Ecto neural progenitor cell (in vitro differentiated cells): ENCODE measurements around the gene MACROD2.

Experiments
- DNase-seq: peaks from one replicate; pipeline ENCODE4 v3.0.0-alpha.2; 2018; ENCODE audit warnings: low spot score

Gene MACROD2

DNA sequence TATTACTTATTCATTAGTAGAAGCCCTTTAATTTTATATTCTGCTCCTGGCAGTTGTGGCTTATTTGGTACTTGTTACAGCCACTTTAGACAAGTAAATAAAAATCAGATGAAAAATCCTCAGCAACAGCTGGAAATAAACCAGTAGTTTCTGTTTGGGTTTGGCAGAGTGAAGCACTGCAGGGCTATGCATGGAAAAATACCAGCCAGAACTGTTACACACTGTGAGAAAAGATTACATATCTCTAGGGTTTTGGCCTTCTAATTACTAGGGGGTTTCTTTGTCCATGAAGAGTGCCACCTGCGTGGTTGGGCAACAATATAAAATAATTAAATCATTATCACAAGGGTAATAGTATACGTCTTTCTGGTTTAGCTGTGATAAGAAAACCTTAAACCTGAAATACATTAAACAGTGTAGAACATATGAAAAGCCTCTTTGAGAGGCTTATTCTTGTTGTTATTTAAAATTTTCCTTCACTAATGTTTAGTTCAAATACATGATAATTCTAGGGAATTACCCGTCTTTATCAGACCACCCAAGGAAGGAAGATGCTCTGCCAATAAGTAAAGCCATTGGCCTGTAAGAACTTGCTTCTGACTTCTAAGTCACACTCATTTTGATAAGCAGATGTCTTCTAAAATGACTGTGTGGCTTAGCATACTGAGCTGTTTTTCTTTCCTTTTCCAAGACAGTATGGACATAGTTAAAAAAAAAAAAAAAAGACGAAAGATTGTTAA is 662.1 kb downstream of the MACROD2 start:
- DNase-seq = no peak

DNA sequence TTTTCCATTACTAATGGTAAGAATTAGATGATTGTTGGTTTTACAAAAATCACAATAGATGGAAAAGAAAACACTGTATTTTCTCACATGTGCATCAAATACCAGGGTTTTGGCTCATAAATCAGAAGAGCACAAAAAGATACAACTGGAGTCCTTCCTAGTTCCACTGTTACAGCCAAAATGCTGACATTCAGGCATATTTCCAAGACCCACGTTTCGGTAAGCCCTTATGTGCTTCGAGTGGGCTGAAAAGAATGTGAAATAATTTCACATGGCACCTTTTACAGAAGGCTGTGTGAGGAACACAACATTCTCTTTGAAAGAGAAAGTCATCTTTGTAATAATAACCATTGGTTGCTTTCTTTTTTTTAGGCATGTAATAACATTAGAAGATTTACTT is 668.8 kb downstream of the MACROD2 start:
- DNase-seq = no peak

GRCh38 chr20:14666696-14667095 is 671.4 kb downstream of the MACROD2 start:
- no peak for DNase-seq

GRCh38 chr20:14667226-14667625 is 671.9 kb downstream of the MACROD2 start:
- DNase-seq = no peak

GRCh38 chr20:14672066-14672465 is 676.8 kb downstream of the MACROD2 start:
- no peak for DNase-seq

DNA sequence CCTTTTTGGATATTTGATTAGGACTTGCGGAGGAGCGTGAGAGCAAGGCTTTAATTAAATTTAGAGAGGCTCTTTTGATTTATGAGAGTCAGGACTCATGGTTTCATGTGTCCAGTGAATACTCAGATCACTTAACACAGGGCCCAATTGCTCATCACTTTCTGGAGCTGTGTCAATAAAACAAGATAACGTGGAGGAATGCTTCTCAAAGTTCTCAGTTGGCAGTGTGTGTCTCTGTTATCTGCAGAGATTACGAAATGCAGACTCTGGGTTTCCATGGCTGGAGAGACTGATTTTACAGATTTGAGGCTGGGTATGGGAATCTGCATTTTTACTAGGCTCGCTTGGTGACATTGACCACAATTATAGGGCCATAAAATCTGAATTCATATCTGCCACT is 677.8 kb downstream of the MACROD2 start:
- DNase-seq = no peak

- no peak for DNase-seq
Observed at GRCh38 chr20:14677455-14677854, 682.1 kb downstream of the MACROD2 start.

DNA sequence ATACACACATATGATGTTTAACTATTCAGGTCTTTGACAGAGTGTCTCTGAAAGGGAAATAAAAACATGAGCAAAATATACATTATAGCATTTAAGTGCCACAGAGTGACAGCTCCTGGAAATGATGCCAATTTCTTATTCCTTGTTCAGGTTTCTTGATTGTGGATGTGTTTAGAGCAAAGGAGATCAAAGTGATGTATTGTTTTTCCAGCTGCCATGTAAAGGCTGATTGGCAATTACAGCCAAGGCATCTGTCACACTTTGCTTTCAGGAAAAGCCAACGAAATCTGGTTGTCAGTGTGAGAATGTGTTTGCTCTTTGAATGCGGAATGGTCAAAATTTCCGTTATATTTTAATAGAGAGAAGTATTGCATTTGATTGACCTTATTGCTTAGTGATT is 689.9 kb downstream of the MACROD2 start:
- no peak for DNase-seq

- DNase-seq = no peak
Observed at GRCh38 chr20:14687313-14687712, 692.0 kb downstream of the MACROD2 start.

- no peak for DNase-seq
Observed at GRCh38 chr20:14688005-14688404, 692.7 kb downstream of the MACROD2 start.

DNA sequence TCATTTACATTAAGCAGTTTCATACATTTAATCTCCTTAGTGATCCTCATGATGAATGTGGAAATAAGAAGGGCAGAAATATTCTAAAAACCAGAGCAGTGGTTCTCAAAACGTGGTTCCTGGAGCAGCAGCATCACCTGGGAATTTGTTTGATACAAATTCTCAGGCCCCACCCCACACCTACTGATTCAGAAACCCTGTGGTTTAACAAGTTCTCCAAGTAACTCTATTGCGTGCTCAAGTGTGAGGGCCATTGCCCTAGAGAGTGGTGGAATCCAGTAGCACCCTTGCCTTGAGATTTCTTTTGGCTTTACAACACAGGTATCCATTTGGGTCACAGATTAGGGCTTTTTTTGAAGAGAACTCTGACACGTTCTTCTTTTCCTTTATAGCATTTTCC is 696.7 kb downstream of the MACROD2 start:
- DNase-seq = no peak

DNA sequence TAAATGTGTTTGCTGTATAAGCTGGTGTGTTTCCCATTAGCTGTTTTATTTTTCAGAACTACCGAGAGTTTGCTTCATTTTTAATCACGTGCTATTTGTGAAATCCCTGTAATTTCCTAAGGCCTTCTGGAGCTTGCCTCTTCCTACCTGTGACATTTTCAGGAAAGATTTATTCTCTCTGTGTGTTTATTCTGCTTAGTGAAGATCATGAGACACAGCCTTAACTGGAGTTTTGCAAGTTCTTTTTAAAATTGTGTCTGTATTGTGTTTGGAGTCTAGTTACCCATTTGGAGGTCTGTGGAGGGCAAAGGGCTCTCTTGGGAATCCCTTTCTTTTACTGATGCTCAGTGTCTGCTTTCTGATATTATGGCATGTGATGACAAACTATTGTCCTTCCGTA is 701.2 kb downstream of the MACROD2 start:
- no peak for DNase-seq

- no peak for DNase-seq
Observed at GRCh38 chr20:14696937-14697336, 701.6 kb downstream of the MACROD2 start.

- no peak for DNase-seq
Observed at GRCh38 chr20:14698125-14698524, 702.8 kb downstream of the MACROD2 start.

DNA sequence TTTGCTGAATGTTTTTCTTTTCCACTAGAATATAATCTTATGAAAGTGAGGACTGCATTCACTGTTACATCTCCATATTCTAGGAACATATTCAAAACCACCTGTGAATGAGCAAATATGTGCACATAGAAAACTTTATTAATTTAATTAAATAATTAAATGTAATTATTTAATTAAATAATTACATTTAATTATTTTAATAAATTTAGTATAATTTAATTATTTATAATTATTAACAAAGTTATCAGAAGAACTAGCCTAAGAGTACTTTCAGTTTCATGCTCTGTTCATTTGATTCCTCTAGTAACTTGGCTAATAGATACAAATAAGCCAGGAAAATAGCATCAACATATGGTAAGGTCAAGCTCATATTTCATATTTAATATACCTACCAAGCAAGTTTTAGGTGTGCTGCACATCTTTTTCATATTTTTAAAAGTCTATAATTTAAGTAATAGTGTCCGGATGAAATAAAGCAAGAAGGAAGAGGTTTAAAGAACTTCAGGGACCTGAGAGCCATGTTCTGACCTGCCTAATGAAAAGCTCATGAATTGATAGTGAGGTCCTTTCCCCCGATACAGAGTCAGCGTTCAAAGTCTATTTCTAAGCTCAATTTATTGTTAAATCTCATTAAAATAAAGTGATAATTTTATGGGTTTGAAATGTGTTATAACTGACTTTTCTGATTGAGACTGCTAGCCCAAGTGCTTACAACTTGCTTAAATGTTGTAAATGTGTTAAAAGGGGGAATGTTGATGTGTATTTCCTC is 703.5 kb downstream of the MACROD2 start:
- DNase-seq = no peak

DNA sequence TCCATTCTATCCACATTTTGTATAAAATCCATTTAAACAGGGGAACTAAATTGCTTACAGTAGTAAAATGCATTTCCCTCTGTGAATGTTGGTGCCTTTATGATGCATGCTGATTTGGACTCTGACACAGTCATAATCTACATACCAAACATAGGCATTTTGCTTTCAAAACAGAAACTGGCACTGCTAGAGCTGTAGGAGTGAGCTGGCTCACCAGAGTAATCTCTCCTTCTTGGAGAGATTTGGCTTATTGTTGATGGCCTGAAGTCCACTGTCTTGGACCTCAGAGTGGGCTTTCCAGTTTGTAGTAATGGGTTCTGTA is 705.3 kb downstream of the MACROD2 start:
- DNase-seq = no peak

DNA sequence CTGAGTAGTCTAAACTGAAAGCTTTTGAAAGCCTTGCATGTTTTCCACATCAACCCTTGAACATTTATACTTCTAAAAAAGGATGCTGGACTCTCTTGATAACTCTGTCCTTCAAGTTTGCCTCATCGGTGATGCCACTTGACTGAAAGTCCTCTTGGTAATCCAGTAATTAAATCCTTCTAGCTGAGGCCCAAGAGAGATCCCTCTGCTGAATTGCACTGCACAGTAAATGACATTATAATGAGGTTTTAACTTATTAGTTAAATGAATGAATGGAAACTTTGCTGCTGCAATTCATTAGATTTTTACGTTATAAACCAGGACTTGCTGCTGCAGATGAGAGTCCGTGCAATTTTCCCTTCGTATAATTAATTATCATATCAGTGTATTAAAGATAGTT is 706.0 kb downstream of the MACROD2 start:
- DNase-seq = no peak

DNA sequence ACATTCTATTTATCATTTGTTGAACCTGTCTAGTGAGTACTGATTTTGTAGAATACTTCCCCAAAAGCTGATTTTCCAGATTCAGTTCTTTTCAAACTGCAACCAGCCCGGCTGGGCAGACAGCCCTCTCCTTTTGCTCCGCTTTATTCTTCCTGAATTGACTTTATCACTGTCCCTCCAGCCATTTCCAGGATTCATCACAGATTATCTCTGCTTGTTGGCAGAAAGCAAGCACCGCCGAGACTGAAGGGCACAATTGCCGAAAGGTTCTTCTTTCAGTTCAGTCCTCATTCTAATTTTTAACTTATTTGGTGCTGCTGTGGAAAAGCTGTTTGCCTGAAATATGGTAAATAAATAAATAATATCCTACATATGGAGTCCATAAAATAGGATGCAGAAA is 711.2 kb downstream of the MACROD2 start:
- no peak for DNase-seq

GRCh38 chr20:14707026-14707680 is 711.8 kb downstream of the MACROD2 start:
- no peak for DNase-seq

DNA sequence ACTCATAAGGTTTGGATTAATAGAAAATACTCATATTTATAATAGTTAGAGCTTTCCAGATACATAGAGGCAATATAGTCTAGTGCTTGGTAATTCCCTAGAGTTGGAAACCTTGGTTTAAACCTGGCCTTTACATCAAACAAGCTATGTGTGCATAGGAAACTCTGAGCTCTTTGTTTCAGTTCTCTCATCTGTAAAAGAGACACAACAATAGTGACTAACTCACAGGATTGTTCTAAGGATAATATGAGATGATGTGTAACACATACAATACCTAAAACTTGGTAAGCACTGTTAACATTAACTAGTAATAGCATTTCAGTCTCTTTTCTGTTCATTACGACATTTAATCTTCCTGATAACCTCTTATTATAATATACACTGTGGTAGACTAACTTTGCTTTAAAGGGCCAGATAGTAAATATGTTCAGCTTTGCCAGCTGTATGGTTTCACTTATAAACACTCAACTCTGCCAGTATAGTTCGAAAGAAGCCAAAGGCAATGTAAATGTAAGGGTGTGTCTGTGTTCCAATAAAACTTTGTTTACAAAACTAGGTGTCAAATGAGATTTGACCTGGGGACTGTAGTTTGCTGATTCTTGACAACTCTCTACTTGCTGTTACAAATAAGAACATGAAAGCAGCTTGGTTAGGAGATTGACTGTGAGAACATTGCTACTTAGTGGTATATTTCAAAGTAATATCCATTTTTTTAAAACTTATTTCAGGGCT is 712.7 kb downstream of the MACROD2 start:
- DNase-seq = no peak

DNA sequence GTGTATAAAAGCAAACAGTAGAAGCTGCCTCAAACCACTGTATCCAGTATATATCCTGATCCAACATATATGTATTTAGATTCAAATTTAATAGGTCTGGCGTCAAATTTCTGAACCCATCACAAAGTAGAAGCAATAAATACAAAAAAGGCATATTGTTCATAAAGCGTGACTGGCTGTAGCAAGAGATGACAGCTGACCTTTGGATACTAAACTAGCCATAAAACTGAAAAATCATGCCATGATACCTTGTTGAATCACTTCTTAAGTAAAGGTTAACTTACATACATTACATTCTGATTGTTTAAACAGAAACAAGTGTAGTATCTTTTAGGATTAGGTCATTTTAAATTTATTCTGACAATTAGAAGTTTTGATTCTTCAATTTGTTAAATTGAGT is 714.1 kb downstream of the MACROD2 start:
- DNase-seq = no peak

DNA sequence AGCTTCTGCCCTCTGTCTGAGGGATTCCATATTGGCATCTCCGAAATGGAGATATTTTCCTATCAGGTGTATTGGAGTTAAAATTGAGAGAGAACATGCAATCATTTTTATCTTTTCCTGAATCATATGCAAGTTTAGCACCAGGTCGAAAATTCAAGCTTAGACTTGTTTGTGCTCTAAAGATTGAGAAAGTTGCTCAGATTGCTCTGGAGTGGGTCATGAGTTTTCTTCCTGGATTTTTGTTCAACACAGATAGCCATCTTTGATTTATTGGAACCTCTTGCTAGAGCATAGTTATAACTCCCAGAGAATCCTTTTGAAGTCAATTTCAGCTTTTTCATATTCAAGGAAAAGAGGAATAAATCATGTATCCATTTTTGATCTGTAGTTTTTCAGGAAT is 715.6 kb downstream of the MACROD2 start:
- no peak for DNase-seq

DNA sequence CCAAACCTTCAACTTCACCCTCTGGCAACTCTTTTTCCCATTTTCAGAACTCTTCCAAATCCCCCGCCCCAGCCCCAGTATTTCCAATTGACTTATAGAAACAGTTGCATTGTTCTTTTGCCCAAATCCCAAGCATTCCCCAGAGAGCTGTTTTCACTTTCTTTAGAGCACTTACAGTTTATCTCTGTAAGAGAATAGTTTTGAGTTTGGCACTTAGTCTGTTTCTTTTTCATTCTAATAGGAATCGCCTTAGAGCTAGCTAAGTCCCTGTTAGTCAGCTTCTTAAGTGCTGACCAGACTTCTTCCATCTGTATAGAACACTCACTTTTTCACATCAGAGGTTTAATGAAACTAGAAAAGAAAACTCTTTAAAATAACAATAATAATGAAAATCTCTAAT is 716.3 kb downstream of the MACROD2 start:
- DNase-seq = no peak
